T-helper 2 cell (primary cell): ENCODE results near the gene GALNS.
"Not testable (repeated sequence)": the region's sequence is repeated elsewhere in the genome, so short reads cannot be mapped to it uniquely, and the experiment has no call there.

Experiments used
- DNase-seq, 5 experiments: peaks; one replicate each; pipeline versions ENCODE4 v3.0.0 to v3.0.0-alpha.2; 2012 to 2022

The GALNS gene

DNA sequence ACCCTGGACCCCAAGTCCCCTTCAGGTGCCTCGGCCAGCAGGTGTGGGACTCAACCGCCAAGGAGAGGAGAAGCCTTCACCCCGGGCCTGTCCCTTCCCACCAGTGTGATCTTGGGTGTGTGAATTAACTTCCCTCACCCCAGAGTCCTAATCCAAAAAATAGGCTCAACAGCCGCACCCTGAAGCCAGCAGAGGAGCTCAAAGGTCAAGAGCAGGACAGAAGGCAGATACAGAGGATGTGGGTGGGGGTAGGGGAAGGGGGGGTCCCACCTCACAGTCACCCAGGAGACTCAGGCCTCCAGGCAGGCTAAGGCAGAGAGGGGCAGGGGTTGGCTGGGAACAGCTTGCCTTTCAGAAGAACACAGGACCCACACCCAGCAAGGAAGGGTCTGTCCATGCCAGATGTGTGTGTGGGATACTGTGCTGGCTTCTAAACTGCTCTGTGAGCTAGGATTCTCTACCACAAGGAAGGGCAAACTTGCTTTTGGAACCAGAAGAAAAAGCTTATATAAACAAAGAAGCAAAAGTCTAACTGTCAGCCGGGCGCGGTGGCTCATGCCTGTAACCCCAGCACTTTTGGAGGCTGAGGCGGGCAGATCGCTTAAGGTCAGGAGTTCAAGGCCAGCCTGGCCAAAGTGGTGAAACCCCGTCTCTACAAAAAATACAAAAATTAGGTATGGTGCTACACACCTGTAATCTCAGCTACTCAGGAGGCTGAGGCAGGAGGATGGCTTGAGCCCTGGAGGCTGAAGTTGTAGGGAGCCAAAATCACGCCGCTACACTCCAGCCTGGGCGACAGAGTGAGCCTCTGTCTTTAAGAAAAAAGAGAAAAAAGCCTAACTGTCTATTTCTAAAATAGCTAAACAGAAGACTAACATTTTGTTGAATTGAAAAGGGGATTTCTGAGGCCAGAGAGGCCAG lies 76.3 kb downstream of the GALNS start:
- DNase-seq: peak in 1 of 5 experiments; percentile 44

DNA sequence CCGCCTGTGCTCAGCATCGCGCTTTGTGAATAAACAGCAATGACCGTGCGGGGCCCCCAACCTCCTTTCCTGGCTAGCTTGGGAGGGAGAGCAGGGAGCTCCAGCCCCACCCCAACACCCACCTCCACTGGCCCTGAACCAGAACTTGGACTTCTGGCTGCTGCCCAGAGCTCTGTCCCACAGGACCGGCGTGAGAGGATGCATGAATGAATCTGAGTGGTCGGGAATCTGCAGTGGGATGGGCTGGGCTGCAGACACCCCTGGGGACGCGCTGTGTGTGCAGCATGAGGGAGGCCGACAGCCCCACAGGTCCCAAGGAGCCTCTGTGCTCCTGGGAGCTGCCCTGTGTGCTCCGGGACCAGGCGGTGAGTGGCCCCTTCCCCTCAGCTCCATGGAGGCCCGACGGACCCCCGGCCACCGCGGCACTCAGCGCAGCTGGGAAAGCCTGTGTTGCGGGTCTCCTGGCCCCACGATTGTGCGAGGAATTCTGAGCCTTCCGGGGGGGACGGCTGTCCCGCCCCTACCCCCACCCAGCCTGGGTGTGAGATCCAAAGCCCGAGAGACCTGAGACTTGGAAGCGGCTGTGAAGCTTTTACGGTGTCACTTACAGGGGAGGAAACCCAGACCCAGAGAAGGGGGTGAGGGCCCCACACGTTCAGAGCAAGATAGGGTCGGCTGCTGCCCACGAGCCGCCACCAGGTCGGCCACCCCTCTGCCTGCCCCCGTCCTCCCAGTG lies 77.2 kb downstream of the GALNS start:
- DNase-seq: no peak

DNA sequence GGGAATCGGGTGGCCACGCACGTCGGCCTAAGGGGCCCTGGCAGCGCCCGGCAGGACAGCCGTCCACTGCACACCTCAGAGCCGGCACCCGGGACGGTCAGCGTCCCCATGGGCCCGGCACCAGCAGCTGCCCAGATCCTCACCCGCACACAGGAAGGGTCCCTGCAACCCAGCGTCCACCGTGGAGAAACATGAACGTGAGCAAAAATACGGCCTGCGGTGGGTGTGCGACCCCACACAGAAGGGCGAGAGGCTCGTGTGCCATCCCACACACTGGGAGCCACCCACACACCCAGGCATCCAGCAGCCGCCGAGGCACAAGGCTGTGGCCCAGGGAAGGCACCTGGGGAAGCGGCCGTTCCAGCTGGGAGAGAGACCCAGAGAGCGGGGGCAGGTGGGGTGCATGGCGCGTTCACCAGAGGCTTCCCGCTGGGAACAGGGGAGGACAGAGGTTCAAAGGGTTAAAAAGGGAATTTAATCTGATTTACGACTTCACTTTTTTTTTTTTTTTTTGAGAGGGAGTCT lies 78.1 kb downstream of the GALNS start:
- DNase-seq: no peak

DNA sequence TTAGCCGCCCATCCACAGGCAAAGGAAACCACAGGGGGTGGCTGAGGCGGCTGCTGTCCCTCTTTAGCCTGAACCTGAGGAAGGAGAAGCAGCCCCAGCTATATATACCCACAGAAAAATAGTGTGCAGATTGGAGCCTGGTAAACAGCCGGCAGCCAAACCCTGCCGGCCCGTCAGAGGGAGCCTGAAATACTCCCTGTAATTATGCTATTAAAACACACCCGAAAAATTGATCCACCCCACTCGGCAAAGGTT lies 78.5 kb downstream of the GALNS start:
- no peak for DNase-seq

DNA sequence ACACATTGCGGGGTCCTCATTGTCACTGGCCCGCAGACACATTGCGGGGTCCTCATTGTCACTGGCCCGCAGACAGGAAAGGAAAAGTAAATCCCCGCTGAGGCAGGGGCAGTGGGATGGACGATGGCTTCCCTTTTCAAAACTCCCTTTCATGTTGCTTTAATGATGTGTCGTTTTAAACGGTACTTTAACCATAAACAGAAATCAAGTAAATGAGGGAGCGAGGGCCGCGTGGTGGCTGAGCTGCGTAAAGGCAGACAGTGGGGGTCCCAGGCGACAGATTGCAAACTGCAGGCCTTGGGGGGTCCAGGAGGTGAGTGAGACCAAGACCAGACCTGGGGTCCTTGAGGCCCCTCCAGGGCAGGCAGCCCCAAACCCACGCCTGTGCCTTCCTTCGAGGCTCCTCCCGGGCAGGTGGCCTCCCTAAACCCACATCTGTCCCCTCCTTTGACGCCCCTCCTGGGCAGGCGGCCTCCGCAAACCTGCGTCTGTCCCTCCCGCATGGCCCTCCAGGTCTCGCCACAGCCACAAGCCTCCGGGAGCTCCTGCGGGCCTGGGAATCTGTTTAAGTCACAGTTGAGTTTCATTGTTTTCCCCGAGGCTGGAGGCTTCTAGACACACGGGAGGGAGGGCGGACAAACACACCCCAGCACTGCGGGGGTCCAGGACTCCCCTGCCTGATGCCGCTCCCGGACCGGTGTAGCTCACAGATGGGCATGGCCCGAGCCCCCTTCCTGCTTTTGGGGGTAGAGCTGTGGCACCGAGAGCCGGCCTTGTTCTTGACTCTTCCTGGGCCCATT lies 79.1 kb downstream of the GALNS start:
- no peak for DNase-seq

DNA sequence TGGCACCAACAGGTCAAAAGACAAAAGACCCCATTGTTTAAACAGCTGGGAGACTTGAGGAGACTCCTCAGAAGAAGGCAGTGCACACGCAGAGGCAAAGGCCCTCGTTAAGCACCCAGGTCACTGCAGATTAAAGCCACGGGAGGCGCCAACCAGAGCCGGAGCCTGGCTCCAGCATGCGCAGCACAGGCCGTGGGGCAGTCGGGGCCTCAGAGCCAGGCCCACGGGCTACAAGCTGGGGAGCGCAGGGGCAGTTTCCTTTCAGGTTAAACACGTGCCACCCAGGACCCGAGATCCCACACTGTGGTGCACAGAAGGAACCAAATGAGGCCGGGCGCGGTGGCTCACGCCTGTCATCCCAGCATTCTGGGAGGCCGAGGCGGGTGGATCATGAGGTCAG lies 80.9 kb downstream of the GALNS start:
- no peak for DNase-seq

DNA sequence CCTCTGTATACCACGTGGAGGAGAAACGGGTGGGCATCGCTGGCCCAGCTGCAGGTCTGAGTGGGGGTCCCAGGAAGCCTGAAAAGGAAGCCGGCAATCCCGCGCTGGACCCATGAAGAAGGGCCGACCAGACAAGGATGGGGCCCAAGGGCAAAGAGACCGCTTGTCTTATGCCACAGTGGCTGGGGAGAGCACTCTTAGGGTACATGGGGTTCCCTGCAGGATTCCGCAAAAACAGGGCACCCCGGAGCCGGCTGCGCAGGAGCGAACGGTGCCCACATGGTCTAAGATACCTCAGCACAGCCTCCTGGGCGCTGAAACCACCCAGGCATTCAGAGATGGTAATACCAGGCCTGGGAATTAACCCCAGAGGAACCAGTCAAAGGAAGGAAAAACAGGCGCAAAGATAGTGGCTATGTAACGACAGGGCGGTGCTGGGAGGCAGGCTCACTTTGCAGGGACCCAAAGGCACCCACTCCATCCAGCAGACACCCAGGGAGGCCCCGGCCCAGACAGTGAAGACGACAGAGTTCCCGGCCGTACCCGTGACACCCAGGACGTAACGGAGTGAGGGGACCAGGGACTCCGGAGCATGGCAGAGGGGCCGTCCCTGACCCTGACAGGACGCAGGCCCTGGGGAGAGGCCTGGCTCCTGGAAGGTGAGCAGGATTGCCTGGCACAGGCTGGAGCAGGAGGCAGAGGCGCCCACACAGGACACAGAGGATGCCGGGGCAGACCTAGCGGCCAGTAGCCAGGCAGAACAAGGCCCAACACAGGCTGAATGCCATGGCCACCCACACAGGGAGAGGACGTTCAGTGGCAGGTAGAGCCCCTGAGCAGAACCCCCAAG lies 82.0 kb downstream of the GALNS start:
- no peak for DNase-seq

DNA sequence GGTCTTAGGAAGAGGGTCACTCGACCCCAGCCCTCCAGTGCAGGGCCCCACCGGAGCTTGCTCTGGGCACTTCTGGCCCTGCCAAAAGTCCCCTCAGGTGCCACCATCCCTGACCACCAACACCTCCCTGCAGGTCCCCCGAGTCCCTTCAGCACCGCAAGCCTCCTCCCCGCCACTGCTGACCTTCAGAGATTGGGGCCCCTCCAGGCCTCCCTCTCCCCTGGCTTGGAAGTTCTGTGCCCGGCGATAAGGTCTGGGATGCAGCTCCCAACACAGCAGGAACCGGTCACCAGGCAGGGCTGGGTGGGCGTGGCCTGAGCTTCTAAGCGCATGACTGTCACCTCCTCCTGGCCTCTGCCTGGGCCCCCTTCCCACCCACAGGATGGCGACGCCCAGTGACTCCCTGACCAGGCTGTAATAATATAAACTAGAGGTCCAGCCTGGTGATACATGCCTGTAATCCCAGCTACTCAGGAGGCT lies 82.9 kb downstream of the GALNS start:
- no peak for DNase-seq

DNA sequence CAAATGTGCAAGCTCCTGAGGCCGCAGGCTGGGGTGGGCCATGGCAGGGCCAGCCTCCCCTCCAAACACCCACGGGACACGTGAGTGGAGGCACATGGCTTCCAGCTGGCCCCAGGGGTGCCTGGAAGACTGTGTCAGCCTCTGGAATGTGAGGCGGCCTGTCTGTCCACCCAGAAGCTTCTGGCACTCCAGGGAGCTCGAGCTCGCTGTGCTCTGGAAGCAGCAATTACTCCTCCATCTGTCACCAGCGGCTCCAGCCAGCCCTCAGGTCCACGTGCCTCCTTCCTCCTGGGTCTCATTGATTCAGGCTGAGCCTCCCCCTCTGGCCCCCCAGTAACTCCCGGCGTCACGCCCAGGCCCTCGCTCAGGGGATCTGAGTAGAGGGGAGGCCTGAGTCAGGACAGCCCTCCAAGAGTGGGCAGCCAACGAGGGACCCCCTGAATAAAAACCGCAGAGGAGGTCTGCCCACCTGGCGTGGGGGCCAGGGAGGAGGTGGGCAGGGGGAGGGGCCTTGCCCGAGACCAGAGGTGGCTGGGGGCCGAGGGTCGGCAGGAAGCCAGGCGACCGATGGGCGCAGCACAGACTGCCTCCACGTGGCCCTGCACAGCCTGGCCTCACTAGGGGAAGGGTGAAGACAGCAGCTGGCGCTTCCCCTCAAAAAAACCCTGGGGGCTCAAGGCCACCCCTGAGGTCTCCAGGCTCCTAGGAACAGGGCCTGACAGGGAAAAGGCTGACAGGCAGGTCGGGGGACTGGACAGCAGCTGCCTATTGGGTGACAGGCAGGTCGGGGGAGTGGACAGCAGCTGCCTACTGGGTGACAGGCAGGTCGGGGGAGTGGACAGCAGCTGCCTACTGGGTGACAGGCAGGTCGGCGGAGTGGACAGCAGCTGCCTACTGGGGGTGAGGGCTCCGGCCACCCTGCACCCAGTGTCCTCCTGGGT lies 83.6 kb downstream of the GALNS start:
- no peak for DNase-seq

DNA sequence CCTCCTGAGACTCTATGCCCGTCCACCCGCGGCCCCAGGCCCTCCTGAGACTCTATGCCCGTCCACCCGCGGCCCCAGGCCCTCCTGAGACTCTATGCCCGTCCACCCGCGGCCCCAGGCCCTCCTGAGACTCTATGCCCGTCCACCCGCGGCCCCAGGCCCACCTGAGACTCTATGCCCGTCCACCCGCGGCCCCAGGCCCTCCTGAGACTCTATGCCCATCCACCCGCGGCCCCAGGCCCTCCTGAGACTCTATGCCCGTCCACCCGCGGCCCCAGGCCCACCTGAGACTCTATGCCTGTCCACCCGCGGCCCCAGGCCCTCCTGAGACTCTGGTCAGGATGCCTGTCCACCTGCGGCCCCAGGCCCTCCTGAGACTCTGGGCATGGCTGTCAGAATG lies 85.0 kb downstream of the GALNS start:
- DNase-seq: not testable (repeated sequence)

DNA sequence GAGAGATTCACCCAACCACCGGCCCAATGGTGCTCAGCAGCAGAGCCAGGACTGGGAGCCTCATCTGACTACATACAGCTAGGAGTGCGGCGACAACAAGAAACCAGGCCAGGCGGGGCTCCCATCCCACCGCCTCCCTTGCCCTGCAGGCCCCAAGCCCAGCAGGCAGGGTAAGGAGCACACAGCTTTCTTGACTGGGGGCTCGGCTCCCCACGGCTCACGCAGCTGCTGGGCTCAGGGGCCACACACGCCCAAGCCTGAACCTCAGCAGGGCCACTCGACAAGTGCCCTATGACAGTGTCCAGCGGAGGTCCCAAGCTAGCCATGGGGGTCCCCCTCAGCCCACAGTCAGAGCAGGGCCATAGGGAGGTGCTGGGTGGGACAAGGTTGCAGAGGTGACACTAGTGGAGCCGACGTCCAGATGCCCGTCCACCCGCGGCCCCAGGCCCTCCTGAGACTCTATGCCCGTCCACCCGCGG lies 85.4 kb downstream of the GALNS start:
- DNase-seq: no peak

DNA sequence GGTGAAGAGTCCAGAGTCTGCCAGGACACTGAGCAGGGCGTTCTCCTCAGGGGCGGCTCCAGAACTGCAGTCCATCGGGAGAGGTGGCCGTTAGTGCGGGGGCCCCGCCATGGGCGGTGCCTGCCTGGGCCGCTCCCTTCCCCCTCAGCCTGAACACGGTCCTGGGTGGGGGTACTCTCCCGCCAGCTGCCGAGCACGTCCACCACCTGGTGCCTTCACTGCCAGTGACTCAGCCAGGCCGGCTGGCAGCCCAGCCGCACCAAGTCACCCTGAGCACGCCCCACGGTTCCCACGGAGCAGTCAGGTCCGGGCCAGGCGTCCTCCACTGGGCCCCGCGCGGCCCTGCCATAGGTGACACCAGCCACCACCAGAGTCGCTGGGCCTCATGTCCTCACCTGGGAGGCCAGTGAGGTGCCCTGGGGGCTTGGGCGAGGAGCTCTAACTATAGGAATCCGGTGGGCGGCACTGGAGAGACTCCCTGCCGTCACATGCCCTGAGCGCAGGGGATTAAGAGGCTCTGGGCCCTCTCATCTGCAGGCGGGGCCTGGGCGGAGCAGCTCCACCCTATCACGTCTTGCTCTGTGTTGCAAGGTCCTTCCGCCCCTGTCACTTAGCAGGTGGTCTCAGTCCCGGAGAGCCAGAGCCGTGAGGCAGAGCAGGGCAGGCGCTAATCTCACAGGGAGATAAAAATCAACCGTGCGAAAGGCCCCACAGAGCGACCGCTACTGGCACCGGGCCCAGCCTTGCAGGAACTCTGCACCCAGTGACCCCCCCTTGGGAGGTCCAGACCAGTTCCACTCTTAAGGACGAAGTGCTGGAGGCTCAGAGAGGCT lies 86.1 kb downstream of the GALNS start:
- DNase-seq: peak in 2 of 5 experiments; percentile 48 to 67

DNA sequence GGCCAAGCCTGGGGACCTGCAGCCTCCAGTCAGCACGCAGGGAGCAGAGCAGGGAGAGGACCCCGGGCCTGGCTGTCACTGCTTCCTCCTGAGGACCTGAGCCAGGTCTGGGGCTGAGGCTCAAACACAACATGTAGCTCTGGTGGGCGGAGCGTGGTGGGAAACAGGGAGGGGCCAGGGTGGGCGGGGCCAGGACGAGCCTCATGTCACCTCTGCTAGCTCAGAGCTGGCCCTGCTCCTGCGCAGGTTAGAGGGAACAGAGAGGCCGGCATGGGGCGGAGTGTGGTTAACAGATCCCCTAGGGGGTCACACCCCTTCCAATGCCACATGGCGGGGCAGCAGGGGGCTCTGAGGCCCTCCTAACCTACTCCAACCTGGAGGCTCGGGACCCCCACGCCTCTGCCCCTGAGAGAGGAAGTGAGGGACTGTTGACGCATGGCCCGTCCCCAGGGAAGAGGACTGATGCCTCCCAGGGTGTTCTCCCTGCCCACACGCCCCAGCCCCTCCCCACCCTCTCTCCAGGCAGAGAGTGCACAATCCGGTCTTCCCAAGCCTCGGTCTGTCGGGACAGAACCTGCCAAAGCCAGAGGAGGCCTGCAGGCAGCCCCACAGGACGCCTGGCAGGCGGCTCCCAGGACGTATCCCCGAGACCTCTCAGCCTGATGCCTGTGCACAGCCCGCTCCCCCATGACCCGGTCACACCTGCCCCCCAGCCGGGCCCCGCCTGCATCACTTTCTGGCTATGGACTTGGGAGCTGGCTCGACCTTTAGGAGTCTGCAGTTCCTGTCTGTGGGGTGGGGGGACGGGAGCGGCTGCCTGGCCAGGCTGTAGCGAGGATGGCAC lies 86.9 kb downstream of the GALNS start:
- DNase-seq: peak in 1 of 5 experiments; percentile 68

DNA sequence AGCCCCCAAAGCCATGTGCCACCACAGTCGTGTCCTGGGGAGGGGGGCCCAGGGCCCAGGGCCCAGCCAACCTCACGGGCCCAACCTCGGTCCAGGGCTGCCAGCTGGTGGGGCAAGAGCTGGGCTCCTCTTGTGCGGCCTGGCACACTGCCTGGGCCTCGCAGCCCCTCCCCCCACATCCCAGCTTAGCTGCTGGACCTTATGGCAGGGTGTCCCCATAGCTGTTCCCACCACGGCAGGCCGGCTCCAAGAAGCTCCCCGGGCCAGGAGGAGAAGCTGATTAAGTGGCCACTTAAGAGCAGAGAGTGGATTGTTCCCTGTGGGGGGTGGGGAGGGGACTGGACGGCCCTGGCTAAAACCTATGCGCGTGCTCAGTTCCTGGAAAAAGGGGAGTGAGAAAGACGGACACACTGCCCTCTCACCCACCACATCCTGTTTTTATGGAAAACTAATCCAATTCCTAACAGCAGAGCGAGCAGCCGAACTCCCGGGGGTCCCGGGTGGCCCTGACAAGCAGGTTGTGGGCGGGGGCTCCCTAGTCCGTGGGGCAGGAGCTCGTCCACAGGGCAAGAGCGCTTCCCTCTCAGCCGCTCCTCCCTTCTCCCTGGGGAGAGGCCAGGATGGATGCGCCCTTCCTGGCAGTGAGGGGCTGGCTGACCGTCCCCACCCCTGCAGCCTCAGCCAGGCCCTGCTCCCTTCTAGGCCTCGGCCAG lies 88.5 kb downstream of the GALNS start:
- DNase-seq: no peak

DNA sequence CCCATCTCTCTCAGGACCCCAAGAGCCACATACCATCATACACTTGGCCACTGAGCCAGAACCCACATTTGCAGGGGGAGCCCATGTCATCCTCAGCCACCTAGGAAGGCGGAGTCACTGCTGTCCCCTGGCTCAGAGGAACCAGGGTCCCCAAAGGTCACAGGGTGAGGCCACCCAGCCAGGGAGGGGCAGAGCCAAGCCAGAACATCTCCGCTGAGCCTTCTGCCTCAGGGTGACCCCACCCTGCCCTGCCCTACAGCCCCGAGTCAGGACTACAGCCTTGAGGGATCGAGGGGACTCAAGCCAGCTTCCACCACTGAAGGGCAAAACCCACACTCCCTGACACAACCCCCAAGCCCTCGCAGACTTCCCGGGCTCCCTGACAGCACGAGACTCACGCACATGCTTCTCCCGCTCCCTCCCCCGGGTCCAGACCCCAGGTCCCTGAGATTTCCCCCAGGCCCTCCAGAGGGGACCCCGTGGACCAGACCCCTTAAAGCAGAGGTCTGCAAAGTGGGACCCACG lies 89.1 kb downstream of the GALNS start:
- no peak for DNase-seq

DNA sequence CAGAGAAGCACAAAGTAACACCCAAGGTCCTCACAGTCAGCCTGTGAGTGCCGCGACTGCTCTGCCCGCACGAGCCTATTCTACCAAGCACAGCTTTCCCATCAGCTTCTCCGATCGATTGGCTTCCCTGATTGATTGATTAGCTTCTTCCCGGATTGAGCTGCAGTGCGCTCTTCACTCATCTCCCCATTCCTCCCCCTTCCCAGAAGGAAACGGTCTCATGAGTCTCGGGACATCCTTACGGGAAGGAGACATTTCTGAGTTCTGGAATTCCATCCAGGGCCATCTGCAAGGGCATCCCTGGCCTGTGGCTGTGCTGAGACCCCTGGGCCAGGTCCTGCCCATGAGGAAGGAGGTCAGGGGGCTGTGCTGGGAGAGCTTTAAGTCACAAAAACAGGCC lies 89.8 kb downstream of the GALNS start:
- no peak for DNase-seq

DNA sequence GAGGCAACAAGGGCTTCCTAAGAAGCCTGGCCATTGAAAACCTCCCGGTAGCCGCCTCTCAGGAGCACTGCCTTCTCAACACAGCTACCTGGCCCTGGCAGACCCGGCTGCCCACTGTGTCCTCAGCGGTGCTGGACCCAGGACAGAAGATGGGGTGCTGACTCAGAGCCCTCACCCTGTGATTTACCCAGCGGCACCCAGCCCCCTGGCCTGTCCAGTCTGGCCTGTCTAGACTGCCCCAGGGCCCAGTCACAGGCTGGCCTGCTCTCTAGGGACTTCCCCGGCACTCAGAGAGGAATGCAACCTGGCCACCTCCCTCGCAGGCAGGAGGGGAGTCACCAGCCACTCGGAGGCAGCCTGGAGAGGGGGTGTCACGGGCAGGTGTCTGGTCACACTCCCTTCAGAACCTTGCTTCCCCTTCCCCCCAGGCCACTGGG lies 91.8 kb downstream of the GALNS start:
- no peak for DNase-seq

DNA sequence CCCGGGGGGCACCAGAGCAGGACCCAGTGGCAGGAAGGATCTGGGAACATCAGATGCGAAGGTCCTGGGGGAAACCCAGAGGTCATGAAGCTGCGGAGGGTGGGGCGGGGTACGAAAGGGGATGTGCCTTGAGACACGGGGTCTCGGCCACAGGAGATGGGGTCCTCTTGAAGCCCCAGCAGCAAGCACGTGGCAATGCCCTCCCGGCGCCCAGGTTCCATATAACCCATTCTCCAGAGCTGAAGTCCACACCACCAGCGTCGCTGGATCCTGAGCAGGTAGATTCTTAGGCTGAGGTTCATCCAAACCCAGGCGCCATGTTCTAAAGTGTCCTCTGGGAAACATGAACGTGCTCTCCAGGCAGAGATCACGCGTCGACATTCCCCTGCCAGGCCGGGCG lies 92.7 kb downstream of the GALNS start:
- DNase-seq: no peak
